CD14-positive monocyte (primary cell): ENCODE results near the gene DCTN2. TPM values are rescaled to one million over a fixed set of nuclear protein-coding genes. Genes with fewer than 3 reads are reported as not detected.

Experiments used
- DNase-seq, 3 donors: peaks; one replicate each; pipeline ENCODE4 v3.0.0-alpha.2; 2011 to 2022
- H2AFZ ChIP-seq: 2 replicates; pipeline ENCODE4 v1.6.0; 2012; ENCODE audit warnings: mild to moderate bottlenecking, low read depth, low read length, inconsistent platforms; ENCODE audit not compliant: insufficient read depth, poor library complexity, severe bottlenecking
- H3K27ac ChIP-seq, 2 donors: 1 replicate in 1 of 2; 2 replicates in 1 of 2; pipeline ENCODE4 v1.5.1; 2012 to 2013; ENCODE audit warnings: low read length in 2 of 2, control low read depth in 1 of 2, inconsistent platforms in 1 of 2, low read depth in 1 of 2, mild to moderate bottlenecking in 1 of 2
- H3K27me3 ChIP-seq, 2 donors: one replicate each; pipeline versions ENCODE4 v1.6.0 to v1.6.1; 2011 to 2013; ENCODE audit warnings: low read length in 2 of 2; ENCODE audit not compliant: control insufficient read depth in 2 of 2, insufficient read depth in 2 of 2
- H3K36me3 ChIP-seq, 2 donors: replicated peaks in 1 of 2; 1 replicate in 1 of 2; 2 replicates in 1 of 2; pipeline versions ENCODE4 v1.5.1 to v1.6.1; 2012 to 2013; ENCODE audit warnings: low read length in 2 of 2, control low read depth in 1 of 2, inconsistent platforms in 1 of 2, mild to moderate bottlenecking in 1 of 2; ENCODE audit not compliant: insufficient read depth in 2 of 2, control insufficient read depth in 1 of 2
- H3K4me1 ChIP-seq, 2 donors: 1 replicate in 1 of 2; 2 replicates in 1 of 2; pipeline versions ENCODE4 v1.5.1 to v1.6.1; 2012 to 2013; ENCODE audit warnings: low read length in 2 of 2, control low read depth in 1 of 2, inconsistent platforms in 1 of 2, mild to moderate bottlenecking in 1 of 2, moderate library complexity in 1 of 2; ENCODE audit not compliant: insufficient read depth in 2 of 2, control insufficient read depth in 1 of 2
- H3K4me2 ChIP-seq: replicated peaks from 2 replicates; pipeline ENCODE3; 2012; ENCODE audit warnings: low read length, moderate library complexity, mild to moderate bottlenecking; ENCODE audit not compliant: poor library complexity, severe bottlenecking; ENCODE audit errors: extremely low read depth
- H3K4me3 ChIP-seq, 3 experiments: fragments of 200-600 bp in 1 of 3; sonication (generic) in 1 of 3; replicated peaks in 1 of 3; 1 replicate in 2 of 3; 2 replicates in 1 of 3; pipeline ENCODE4 v1.5.1; 2011 to 2013; ENCODE audit warnings: low read length in 3 of 3, mild to moderate bottlenecking in 3 of 3, control low read depth in 2 of 3, low read depth in 2 of 3, inconsistent platforms in 1 of 3, moderate library complexity in 1 of 3
- H3K79me2 ChIP-seq: 2 replicates; pipeline ENCODE4 v1.6.0; 2012; ENCODE audit warnings: mild to moderate bottlenecking, control low read depth, inconsistent platforms, low read length, moderate library complexity; ENCODE audit not compliant: insufficient read depth
- H3K9ac ChIP-seq: 2 replicates; pipeline ENCODE4 v1.6.0; 2017; ENCODE audit warnings: low read length, mild to moderate bottlenecking; ENCODE audit not compliant: insufficient read depth, poor library complexity, severe bottlenecking
- H3K9me3 ChIP-seq, 2 donors: replicated peaks in 1 of 2; 1 replicate in 1 of 2; 2 replicates in 1 of 2; pipeline versions ENCODE4 v1.5.1 to v1.6.1; 2012 to 2013; ENCODE audit warnings: low read length in 2 of 2, control low read depth in 1 of 2; ENCODE audit not compliant: control insufficient read depth in 1 of 2, insufficient read depth in 1 of 2
- H4K20me1 ChIP-seq: 2 replicates; pipeline ENCODE4 v1.6.0; 2012; ENCODE audit warnings: mild to moderate bottlenecking, low read length, control low read depth, moderate library complexity; ENCODE audit not compliant: insufficient read depth
- H3K27ac Mint-ChIP-seq, 7 donors: one replicate each; pipeline ENCODE4 v1.8.0; 2020; ENCODE audit warnings: mild to moderate bottlenecking in 7 of 7, mixed read lengths in 7 of 7, moderate library complexity in 6 of 7, inconsistent platforms in 2 of 7
- H3K27me3 Mint-ChIP-seq, 3 donors: one replicate each; pipeline ENCODE4 v1.8.0; 2021 to 2022; ENCODE audit warnings: low read depth in 3 of 3, mild to moderate bottlenecking in 3 of 3, mixed read lengths in 3 of 3, moderate library complexity in 3 of 3, inconsistent platforms in 1 of 3
- H3K36me3 Mint-ChIP-seq, 2 donors: one replicate each; pipeline ENCODE4 v1.8.0; 2020; ENCODE audit warnings: mixed read lengths in 2 of 2, inconsistent platforms in 1 of 2, mild to moderate bottlenecking in 1 of 2
- H3K4me1 Mint-ChIP-seq: one replicate; pipeline ENCODE4 v1.8.0; 2020; ENCODE audit warnings: mild to moderate bottlenecking, mixed read lengths
- H3K4me3 Mint-ChIP-seq, 2 donors: one replicate each; pipeline ENCODE4 v1.8.0; 2020; ENCODE audit warnings: mild to moderate bottlenecking in 2 of 2, mixed read lengths in 2 of 2, moderate library complexity in 1 of 2
- H3K9me3 Mint-ChIP-seq, 7 donors: one replicate each; pipeline ENCODE4 v1.8.0; 2020 to 2022; ENCODE audit warnings: mixed read lengths in 7 of 7, mild to moderate bottlenecking in 6 of 7, moderate library complexity in 6 of 7, inconsistent platforms in 2 of 7
- CTCF ChIP-seq: fragments of 200-600 bp; IDR thresholded peaks from one replicate; pipeline ENCODE4 v1.8.0; 2022; ENCODE audit warnings: antibody characterized with exemption, mild to moderate bottlenecking
- WGBS: methylation state at CpG from one replicate; pipeline ENCODE4 v1.1.5; 2013; ENCODE audit warnings: missing lambda C conversion rate; ENCODE audit not compliant: insufficient coverage; 5-methylcytosine and 5-hydroxymethylcytosine counted together
- intact Hi-C, 2 donors: fragments of 100-400 bp; cut with micrococcal nuclease; formaldehyde crosslinking; loops; one replicate each; pipeline versions ENCODE4 v1.15.0 to v1.15.1; 2023
- polyA plus RNA-seq, 3 donors: library from polyadenylated mRNA; depleted of rRNA in 1 of 3; unstranded in 2 of 3; stranded (reverse) in 1 of 3; fragments of 300-500 nt in 2 of 3; fragments of >200 nt in 1 of 3; fragmentation: Illumina TruSeq in 2 of 3; gene quantifications; 1 replicate in 2 of 3; 2 replicates in 1 of 3; pipeline ENCODE4 v1.2.3, GENCODE V29; 2012 to 2021

Gene DCTN2
- polyA plus RNA-seq, 3 donors = 72.8 to 94.5 (median 82.2) TPM

GRCh38 chr12:57519796-57520052 is 27.3 kb downstream of the DCTN2 start:
- Mint-ChIP-seq H3K9me3 (peaks cover 0 to 2% (median 0%) of the 10 kb centered on the region in 7 donors), H3K4me3 (peak overlapping the region; percentile 96 to 97), H3K27me3 (peaks cover 0 to 1% (median 0%) of the 10 kb centered on the region in 3 donors), H3K4me1 (peaks cover 47% of the 10 kb centered on the region), H3K27ac (peak overlapping the region; percentile 99 to 100 (median 99)), H3K36me3 (peaks cover 51% of the 10 kb centered on the region in 2 donors)
- intact Hi-C loops = loop anchor here (5.0 kb wide), 3 partner anchors 32 to 418 kb away; partner anchors contain the start of genes ARHGAP9 (in 1 of the 2) and MARS1 (in 1 of the 2)
- Histone ChIP-seq H3K9me3 (no peaks in the 10 kb centered on the region), H3K4me2 (peak overlapping the region; percentile 95), H3K79me2 (peaks cover 55% of the 10 kb centered on the region), H3K27ac (peak overlapping the region; percentile 97 to 98), H3K4me1 (peaks cover 52 to 53% of the 10 kb centered on the region in 2 donors), H3K36me3 (peaks cover 42 to 43% of the 10 kb centered on the region in 2 donors), H3K9ac (peak overlapping the region; percentile 97), H4K20me1 (peaks cover 69% of the 10 kb centered on the region), H3K27me3 (no peaks in the 10 kb centered on the region), H2AFZ (no peak overlapping the region), H3K4me3 (peak overlapping the region; percentile 70 to 96 (median 89))
- WGBS = 0% methylated on average over 7 of the region's 8 CpGs
- peak in 2 of 3 donors; percentile 40 to 49 for DNase-seq
- TF ChIP-seq CTCF = no peak

- Mint-ChIP-seq H3K27ac (peak overlapping the region; percentile 99 to 100 (median 99)), H3K36me3 (peaks cover 51 to 52% of the 10 kb centered on the region in 2 donors), H3K9me3 (peaks cover 0 to 2% (median 0%) of the 10 kb centered on the region in 7 donors), H3K4me3 (peak overlapping the region; percentile 96 to 97), H3K4me1 (peaks cover 41% of the 10 kb centered on the region), H3K27me3 (peaks cover 0 to 1% (median 0%) of the 10 kb centered on the region in 3 donors)
- H2AFZ ChIP-seq = no peak overlapping the region
- peaks cover 69% of the 10 kb centered on the region for H4K20me1 ChIP-seq
- H3K4me2 ChIP-seq = peak overlapping the region; percentile 95
- H3K9ac ChIP-seq = peak overlapping the region; percentile 97
- H3K79me2 ChIP-seq = peaks cover 49% of the 10 kb centered on the region
- DNase-seq = peak in 1 of 3 donors; percentile 19
- peak overlapping the region; percentile 70 to 96 (median 89) for H3K4me3 ChIP-seq
- H3K27ac ChIP-seq = peak overlapping the region; percentile 97 to 98
- no peaks in the 10 kb centered on the region for H3K9me3 ChIP-seq
- intact Hi-C loops = no loop called here
- WGBS = 13% methylated on average over 5 of the region's 7 CpGs
- no peaks in the 10 kb centered on the region for H3K27me3 ChIP-seq
- TF ChIP-seq CTCF = no peak
- peaks cover 46 to 47% of the 10 kb centered on the region in 2 donors for H3K4me1 ChIP-seq
- H3K36me3 ChIP-seq = peaks cover 42 to 43% of the 10 kb centered on the region in 2 donors
Observed at GRCh38 chr12:57518920-57519795, 27.8 kb downstream of the DCTN2 start.
